Endothelial cell of umbilical vein (primary cell): ENCODE measurements around the gene HAUS5. TPM values are rescaled to one million over a fixed set of nuclear protein-coding genes. Genes with fewer than 3 reads are reported as not detected.

Source experiments
- BruUV-seq: library from RNA; stranded (reverse); fragments of 400-500 nt; replicated peaks from 2 replicates; lab custom pipeline; 2021; lab: Mats Ljungman, UMichigan
- CTCF ChIA-PET: fragments of 300-600, 350-600 bp; sonication (Branson Sonifier 250); formaldehyde crosslinking; loops from one replicate; lab custom pipeline; 2021; ENCODE audit warnings: antibody characterized with exemption, inconsistent platforms; lab: Charles Lee
- POLR2A ChIA-PET: fragments of 300-600, 350-600 bp; sonication (Branson Sonifier 250); formaldehyde crosslinking; loops from one replicate; lab custom pipeline; 2021; ENCODE audit warnings: antibody characterized with exemption, inconsistent platforms; lab: Charles Lee
- DNase-seq: peaks from one replicate; pipeline ENCODE4 v3.0.0-alpha.2; 2011; ENCODE audit warnings: low read depth, low spot score
- FAIRE-seq: peaks from 2 replicates; lab custom pipeline; 2011; peaks lifted over from hg19 to GRCh38; lab: Jason Lieb, UNC
- H2AFZ ChIP-seq: 2 replicates; pipeline ENCODE4 v1.6.0; 2012; ENCODE audit warnings: low read depth, low read length, control low read depth, inconsistent platforms
- H3K27ac ChIP-seq: 2 replicates; pipeline ENCODE4 v1.5.1; 2011; ENCODE audit warnings: low read depth, mild to moderate bottlenecking, control low read depth, low read length, moderate library complexity; ENCODE audit not compliant: insufficient read depth
- H3K27me3 ChIP-seq, 2 experiments: 2 replicates each; pipeline versions ENCODE4 v1.6.0 to v1.6.1; 2011; ENCODE audit warnings: low read length in 2 of 2, mixed read lengths in 1 of 2; ENCODE audit not compliant: control insufficient read depth in 2 of 2, insufficient read depth in 2 of 2
- H3K36me3 ChIP-seq, 2 experiments: 2 replicates in 1 of 2; 3 replicates in 1 of 2; pipeline ENCODE4 v1.5.1; 2011; ENCODE audit warnings: low read length in 2 of 2, mild to moderate bottlenecking in 1 of 2, moderate library complexity in 1 of 2; ENCODE audit not compliant: control insufficient read depth in 2 of 2, insufficient read depth in 2 of 2; ENCODE audit errors: extremely low read depth in 1 of 2
- H3K4me1 ChIP-seq: 3 replicates; pipeline ENCODE4 v1.5.1; 2011; ENCODE audit warnings: mild to moderate bottlenecking, low read length; ENCODE audit not compliant: control insufficient read depth, insufficient read depth; ENCODE audit errors: extremely low read depth
- H3K4me2 ChIP-seq: 2 replicates; pipeline ENCODE4 v1.6.1; 2011; ENCODE audit warnings: low read length, control low read depth, mixed read lengths; ENCODE audit not compliant: insufficient read depth
- H3K4me3 ChIP-seq, 3 experiments: fragments of 200-600 bp in 1 of 3; sonication (generic), shearing (Covaris generic) in 1 of 3; replicated peaks in 1 of 3; 2 replicates each; pipeline ENCODE4 v1.5.1; 2011 to 2016; ENCODE audit warnings: control low read depth in 3 of 3, low read length in 3 of 3, mild to moderate bottlenecking in 2 of 3, inconsistent platforms in 1 of 3, low read depth in 1 of 3, moderate library complexity in 1 of 3; ENCODE audit not compliant: insufficient read depth in 1 of 3
- H3K79me2 ChIP-seq: 2 replicates; pipeline ENCODE4 v1.6.0; 2012; ENCODE audit warnings: low read length, inconsistent platforms; ENCODE audit not compliant: control insufficient read depth, insufficient read depth
- H3K9ac ChIP-seq: replicated peaks from 2 replicates; pipeline ENCODE3; 2011; ENCODE audit warnings: low read length, control low read depth; ENCODE audit not compliant: insufficient read depth; ENCODE audit errors: extremely low read depth
- H3K9me1 ChIP-seq: replicated peaks from 3 replicates; pipeline ENCODE4 v1.6.0; 2011; ENCODE audit warnings: mild to moderate bottlenecking, low read length; ENCODE audit not compliant: control insufficient read depth, insufficient read depth; ENCODE audit errors: extremely low read depth
- H3K9me3 ChIP-seq: replicated peaks from 2 replicates; pipeline ENCODE4 v1.5.1; 2012; ENCODE audit warnings: low read length, inconsistent platforms; ENCODE audit not compliant: control insufficient read depth, insufficient read depth
- H4K20me1 ChIP-seq: replicated peaks from 2 replicates; pipeline ENCODE3; 2011; ENCODE audit warnings: mild to moderate bottlenecking, low read length; ENCODE audit not compliant: control insufficient read depth, insufficient read depth; ENCODE audit errors: extremely low read depth
- CTCF ChIP-seq, 2 donors: IDR thresholded peaks; 1 replicate in 1 of 2; 2 replicates in 1 of 2; pipeline ENCODE4 v1.5.1; 2011; ENCODE audit warnings: low read length in 2 of 2, mild to moderate bottlenecking in 2 of 2, moderate library complexity in 2 of 2, control low read depth in 1 of 2, inconsistent platforms in 1 of 2, low read depth in 1 of 2; ENCODE audit not compliant: insufficient read depth in 1 of 2; ENCODE audit errors: extremely low read depth in 1 of 2
- EZH2 ChIP-seq: IDR thresholded peaks from 2 replicates; pipeline ENCODE4 v1.6.1; 2012; ENCODE audit warnings: borderline replicate concordance, low read depth, mild to moderate bottlenecking, moderate library complexity, low read length, inconsistent platforms; ENCODE audit not compliant: severe bottlenecking
- FOS ChIP-seq: IDR thresholded peaks from 2 replicates; pipeline ENCODE4 v1.6.1; 2011; ENCODE audit warnings: mild to moderate bottlenecking, low read length, moderate library complexity, borderline replicate concordance; ENCODE audit not compliant: insufficient read depth
- GATA2 ChIP-seq: IDR thresholded peaks from 2 replicates; pipeline ENCODE4 v1.7.0; 2011; ENCODE audit warnings: low read depth, mild to moderate bottlenecking, moderate library complexity, mixed read lengths, low read length; ENCODE audit not compliant: insufficient read length, insufficient read depth
- JUN ChIP-seq: IDR thresholded peaks from 2 replicates; pipeline ENCODE4 v1.6.1; 2011; ENCODE audit warnings: borderline replicate concordance, low read depth; ENCODE audit not compliant: insufficient read length, insufficient read depth
- MAX ChIP-seq: IDR thresholded peaks from 2 replicates; pipeline ENCODE4 v1.6.1; 2011; ENCODE audit not compliant: insufficient read depth, insufficient read length
- MYC ChIP-seq: IDR thresholded peaks from one replicate; pipeline ENCODE4 v1.6.1; 2011; ENCODE audit warnings: mild to moderate bottlenecking, low read depth, low read length
- POLR2A ChIP-seq: IDR thresholded peaks from 2 replicates; pipeline ENCODE4 v1.6.1; 2012; ENCODE audit warnings: low read depth, mild to moderate bottlenecking, control low read depth, low read length
- POLR2AphosphoS5 ChIP-seq: IDR thresholded peaks from 2 replicates; pipeline ENCODE4 v1.6.1; 2012; ENCODE audit warnings: low read depth, mild to moderate bottlenecking, control low read depth, low read length, moderate library complexity; ENCODE audit not compliant: insufficient read depth
- dilution Hi-C: fragments of 300-500 bp; cut with MboI; formaldehyde crosslinking; loops from one replicate; pipeline ENCODE4 v1.15.0; 2019; ENCODE audit warnings: low sequenced_read_pairs; ENCODE audit not compliant: extremely low pct_ligation_motif_present
- intact Hi-C: fragments of 100-400 bp; cut with micrococcal nuclease; formaldehyde crosslinking; loops from one replicate; pipeline ENCODE4 v1.10.0; 2022
- polyA plus RNA-seq, 4 experiments: library from polyadenylated mRNA; depleted of rRNA in 3 of 4; stranded (reverse) in 3 of 4; unstranded in 1 of 4; fragments of >200 nt; gene quantifications; 2 replicates each; pipeline versions ENCODE4 v1.2.1 to v1.2.3, GENCODE V29; 2011 to 2012; ENCODE audit warnings: missing spikeins in 1 of 4
- total RNA-seq: library from RNA; stranded (reverse); gene quantifications from 2 replicates; pipeline ENCODE4 v1.2.3, GENCODE V29; 2021

The HAUS5 gene
- total and polyA plus RNA-seq, 2 donors (not counting 3 experiments of a cell fraction or from before 2014, with no cell fraction given), result 8.9 to 19.0 TPM

- dilution Hi-C loops (no loop called here), intact Hi-C loops (no loop called here)
- no TSS peak for BruUV-seq
- no peaks in the 10 kb centered on the region for H3K9me1 ChIP-seq
- DNase-seq (no peak), FAIRE-seq (no peak)
- no peaks in the 10 kb centered on the region for H3K27me3 ChIP-seq
- H3K4me1 ChIP-seq, result no peaks in the 10 kb centered on the region
- CTCF ChIA-PET, result interaction anchor here (0.6 kb wide), 1 partner anchor 64 kb away, joined by 3 read pairs; no protein-coding TSS in a partner anchor
- TF ChIP-seq MYC (no peak), EZH2 (no peak), GATA2 (no peak), JUN (no peak), POLR2A (no peak), CTCF (IDR thresholded peaks at IDR 0.05; ENCODE audit: extremely low read depth in 1 of 2, insufficient read depth in 1 of 2, low read depth in 1 of 2, low read length in 2 of 2) (no peak), MAX (no peak), POLR2AphosphoS5 (no peak), FOS (no peak)
- no peak overlapping the region for H3K27ac ChIP-seq
- no peak overlapping the region for H3K4me2 ChIP-seq
- H3K4me3 ChIP-seq, result no peak overlapping the region
- no peaks in the 10 kb centered on the region for H3K79me2 ChIP-seq
- H4K20me1 ChIP-seq, result no peaks in the 10 kb centered on the region
- no peaks in the 10 kb centered on the region for H3K9me3 ChIP-seq
- no peak overlapping the region for H3K9ac ChIP-seq
- POLR2A ChIA-PET, result no interaction called here
- no peak overlapping the region for H2AFZ ChIP-seq
- peaks cover 0 to 6% of the 10 kb centered on the region in 2 experiments for H3K36me3 ChIP-seq
These were observed 9.2 kb downstream of the HAUS5 start for GRCh38 chr19:35621708-35622107.
